DND-41 (cell line): ENCODE results near the gene MACROD2.

Source experiments
- ATAC-seq: fragments of 200-7000 bp; cut with Tn5 transposase; 3 replicates; pipeline ENCODE4 v1.9.1; 2021; ENCODE audit warnings: low read depth; ENCODE audit not compliant: insufficient read depth
- DNase-seq: peaks from one replicate; pipeline ENCODE4 v3.0.0-alpha.2; 2020
- H2AFZ ChIP-seq: 2 replicates; pipeline ENCODE4 v1.6.0; 2012; ENCODE audit warnings: low read depth, low read length
- H3K27ac ChIP-seq: 2 replicates; pipeline ENCODE4 v1.5.1; 2012; ENCODE audit warnings: low read length, inconsistent platforms
- H3K27me3 ChIP-seq: fragments of 200-600 bp; sonication (generic); 2 replicates; pipeline ENCODE4 v1.6.0; 2012; ENCODE audit warnings: low read length, mild to moderate bottlenecking, inconsistent platforms; ENCODE audit not compliant: insufficient read depth, poor library complexity
- H3K36me3 ChIP-seq: 2 replicates; pipeline ENCODE4 v1.5.1; 2012; ENCODE audit warnings: low read length, inconsistent platforms; ENCODE audit not compliant: insufficient read depth
- H3K4me1 ChIP-seq: 2 replicates; pipeline ENCODE4 v1.5.1; 2012; ENCODE audit warnings: mild to moderate bottlenecking, low read length; ENCODE audit not compliant: insufficient read depth
- H3K4me2 ChIP-seq: 2 replicates; pipeline ENCODE4 v1.6.0; 2012; ENCODE audit warnings: mild to moderate bottlenecking, moderate library complexity, low read length, inconsistent platforms; ENCODE audit not compliant: insufficient read depth
- H3K4me3 ChIP-seq, 2 experiments: fragments of 200-600 bp in 1 of 2; shearing (Covaris generic) in 1 of 2; 2 replicates each; pipeline ENCODE4 v1.5.1; 2012 to 2016; ENCODE audit warnings: inconsistent platforms in 2 of 2, low read length in 2 of 2, mild to moderate bottlenecking in 2 of 2, low read depth in 1 of 2, moderate library complexity in 1 of 2
- H3K79me2 ChIP-seq: 2 replicates; pipeline ENCODE4 v1.6.0; 2012; ENCODE audit warnings: low read length, inconsistent platforms; ENCODE audit not compliant: insufficient read depth
- H3K9ac ChIP-seq: 2 replicates; pipeline ENCODE4 v1.6.0; 2012; ENCODE audit warnings: low read depth, mild to moderate bottlenecking, inconsistent platforms, low read length, moderate library complexity
- H3K9me3 ChIP-seq: 2 replicates; pipeline ENCODE4 v1.5.1; 2012; ENCODE audit warnings: low read length, moderate library complexity, mild to moderate bottlenecking, inconsistent platforms; ENCODE audit not compliant: insufficient read depth, severe bottlenecking
- H4K20me1 ChIP-seq: 2 replicates; pipeline ENCODE4 v1.6.0; 2012; ENCODE audit warnings: low read length; ENCODE audit not compliant: insufficient read depth
- EZH2 ChIP-seq: IDR thresholded peaks from 3 replicates; pipeline ENCODE4 v1.6.1; 2012; ENCODE audit warnings: borderline replicate concordance, low read depth, mild to moderate bottlenecking, moderate library complexity, low read length, inconsistent platforms; ENCODE audit not compliant: severe bottlenecking
- TF ChIP-seq, protein P1 (sequence below): IDR thresholded peaks from 2 replicates; pipeline ENCODE4 v1.5.1; 2012; ENCODE audit warnings: borderline replicate concordance, low read length, moderate library complexity, mild to moderate bottlenecking; ENCODE audit not compliant: poor library complexity, severe bottlenecking; ENCODE audit errors: extremely low read depth

The MACROD2 gene

DNA sequence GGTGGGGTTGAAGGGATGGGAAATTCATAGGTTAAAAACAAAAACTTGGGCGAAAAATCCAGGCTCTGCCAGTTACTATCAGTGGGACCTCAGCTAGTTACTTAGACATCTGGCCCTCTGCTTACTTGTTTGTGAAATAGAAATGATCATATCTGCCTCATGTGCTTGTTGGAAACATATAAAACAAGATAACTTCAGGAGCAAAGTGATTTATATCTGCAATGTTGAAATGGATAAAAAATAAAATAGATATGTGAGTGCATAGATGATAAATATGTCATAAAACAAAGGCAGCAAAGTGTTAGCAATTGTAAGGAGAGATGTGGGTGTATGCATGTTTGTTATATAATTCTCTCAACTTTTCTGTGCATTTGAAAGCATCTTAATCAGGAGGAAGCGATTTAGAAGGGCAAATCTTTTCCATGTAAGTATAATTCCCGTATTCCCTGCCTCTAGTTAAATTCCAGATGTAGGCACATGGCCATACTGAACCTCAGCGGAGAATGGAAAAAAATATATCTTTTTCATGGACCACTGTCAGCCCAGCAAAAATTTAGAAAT is 921.1 kb downstream of the MACROD2 start:
- Histone ChIP-seq H4K20me1 (no peaks in the 10 kb centered on the region), H3K9ac (no peak overlapping the region), H3K4me2 (no peak overlapping the region), H3K36me3 (no peaks in the 10 kb centered on the region), H3K27me3 (no peaks in the 10 kb centered on the region), H3K79me2 (no peaks in the 10 kb centered on the region), H3K9me3 (no peaks in the 10 kb centered on the region), H3K27ac (no peak overlapping the region), H2AFZ (no peak overlapping the region), H3K4me3 (no peak overlapping the region), H3K4me1 (no peaks in the 10 kb centered on the region)
- ATAC-seq = no peak
- no peak for TF ChIP-seq EZH2
- TF ChIP-seq, protein P1, sequence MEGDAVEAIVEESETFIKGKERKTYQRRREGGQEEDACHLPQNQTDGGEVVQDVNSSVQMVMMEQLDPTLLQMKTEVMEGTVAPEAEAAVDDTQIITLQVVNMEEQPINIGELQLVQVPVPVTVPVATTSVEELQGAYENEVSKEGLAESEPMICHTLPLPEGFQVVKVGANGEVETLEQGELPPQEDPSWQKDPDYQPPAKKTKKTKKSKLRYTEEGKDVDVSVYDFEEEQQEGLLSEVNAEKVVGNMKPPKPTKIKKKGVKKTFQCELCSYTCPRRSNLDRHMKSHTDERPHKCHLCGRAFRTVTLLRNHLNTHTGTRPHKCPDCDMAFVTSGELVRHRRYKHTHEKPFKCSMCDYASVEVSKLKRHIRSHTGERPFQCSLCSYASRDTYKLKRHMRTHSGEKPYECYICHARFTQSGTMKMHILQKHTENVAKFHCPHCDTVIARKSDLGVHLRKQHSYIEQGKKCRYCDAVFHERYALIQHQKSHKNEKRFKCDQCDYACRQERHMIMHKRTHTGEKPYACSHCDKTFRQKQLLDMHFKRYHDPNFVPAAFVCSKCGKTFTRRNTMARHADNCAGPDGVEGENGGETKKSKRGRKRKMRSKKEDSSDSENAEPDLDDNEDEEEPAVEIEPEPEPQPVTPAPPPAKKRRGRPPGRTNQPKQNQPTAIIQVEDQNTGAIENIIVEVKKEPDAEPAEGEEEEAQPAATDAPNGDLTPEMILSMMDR = no peak
- DNase-seq = no peak

DNA sequence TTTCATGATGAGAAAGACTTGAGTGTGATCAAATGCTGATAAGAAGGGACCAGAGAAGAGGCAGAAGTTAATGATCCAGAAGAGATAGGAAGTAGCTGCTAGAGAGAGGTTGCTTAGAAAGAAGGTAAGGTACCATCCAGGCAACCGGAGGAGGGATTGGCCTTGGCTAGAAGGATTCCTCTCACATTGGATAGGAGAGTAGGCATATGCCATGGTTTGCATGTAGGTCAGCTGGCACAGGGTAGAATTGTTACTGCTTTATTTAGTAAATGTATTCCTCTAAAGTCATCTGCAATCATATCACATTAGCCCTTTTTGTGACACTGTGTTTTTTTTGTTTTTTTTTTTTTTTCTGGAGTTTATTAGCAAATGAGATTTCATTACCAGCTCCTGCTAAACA is 923.0 kb downstream of the MACROD2 start:
- Histone ChIP-seq H4K20me1 (no peaks in the 10 kb centered on the region), H2AFZ (no peak overlapping the region), H3K27ac (no peak overlapping the region), H3K36me3 (no peaks in the 10 kb centered on the region), H3K4me2 (no peak overlapping the region), H3K4me1 (no peaks in the 10 kb centered on the region), H3K9ac (no peak overlapping the region), H3K27me3 (no peaks in the 10 kb centered on the region), H3K79me2 (no peaks in the 10 kb centered on the region), H3K4me3 (no peak overlapping the region), H3K9me3 (no peaks in the 10 kb centered on the region)
- TF ChIP-seq, protein P1 = no peak
- TF ChIP-seq EZH2 = no peak
- ATAC-seq (no peak), DNase-seq (no peak)

DNA sequence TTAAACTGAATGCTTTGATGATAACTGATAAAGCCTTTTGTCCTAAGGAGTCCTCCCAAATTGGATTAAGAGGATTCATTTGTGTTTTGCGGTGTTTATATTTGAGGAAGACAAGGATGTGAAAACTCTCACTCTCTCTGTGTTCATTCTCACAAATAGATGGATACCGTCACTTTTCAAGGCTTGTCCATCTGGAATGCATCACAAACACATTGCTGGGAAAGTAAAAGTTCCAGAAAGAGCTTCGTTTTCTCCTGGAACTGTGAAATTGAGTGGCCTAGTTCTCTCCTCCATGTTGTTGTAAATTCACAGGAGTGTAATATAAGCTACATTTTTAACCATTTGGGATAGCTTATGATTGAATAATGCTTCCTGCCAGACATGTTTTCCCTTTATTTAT is 923.7 kb downstream of the MACROD2 start:
- Histone ChIP-seq H3K9me3 (no peaks in the 10 kb centered on the region), H3K36me3 (no peaks in the 10 kb centered on the region), H3K27ac (no peak overlapping the region), H3K4me1 (no peaks in the 10 kb centered on the region), H3K27me3 (no peaks in the 10 kb centered on the region), H4K20me1 (no peaks in the 10 kb centered on the region), H3K4me3 (no peak overlapping the region), H3K9ac (no peak overlapping the region), H3K79me2 (no peaks in the 10 kb centered on the region), H3K4me2 (no peak overlapping the region), H2AFZ (no peak overlapping the region)
- TF ChIP-seq EZH2 = no peak
- TF ChIP-seq, protein P1 = no peak
- ATAC-seq = no peak
- DNase-seq = no peak
